MM.1S (cell line): ENCODE data around the gene PYGL.

Experiments used
- CTCF ChIP-seq: fragments of 300-600 bp; sonication (generic); IDR thresholded peaks from 2 replicates; pipeline ENCODE4 v1.5.1; 2016; ENCODE audit warnings: antibody characterized with exemption, low read length, mixed read lengths
- EZH2 ChIP-seq: fragments of 300-600 bp; sonication (generic); optimal IDR thresholded peaks from 2 replicates; pipeline ENCODE3; 2017; ENCODE audit warnings: low read depth, mild to moderate bottlenecking, antibody characterized with exemption, low read length, mixed read lengths
- EZH2phosphoT487 ChIP-seq: fragments of 300-600 bp; sonication (generic); IDR thresholded peaks from 2 replicates; pipeline ENCODE4 v1.6.1; 2018; ENCODE audit warnings: antibody characterized with exemption, low read length

- TF ChIP-seq CTCF (no peak), EZH2 (no peak), EZH2phosphoT487 (no peak)
Observed at GRCh38 chr14:50922803-50923202, 21.5 kb downstream of the PYGL start.
